Panc1 (cell line): ENCODE data around the gene ARPP21.

Experiments used
- CTCF ChIP-seq: fragments of 450-650 bp; IDR thresholded peaks from 2 replicates; pipeline ENCODE4 v1.5.1; 2017; ENCODE audit warnings: mild to moderate bottlenecking
- POLR2AphosphoS5 ChIP-seq: IDR thresholded peaks from 2 replicates; pipeline ENCODE4 v1.6.1; 2012; ENCODE audit warnings: mild to moderate bottlenecking, low read depth, low read length, moderate library complexity
- REST ChIP-seq, 2 experiments: IDR thresholded peaks; 2 replicates each; pipeline ENCODE4 v1.6.1; 2011 to 2012; ENCODE audit warnings: low read depth in 2 of 2, control low read depth in 1 of 2, low read length in 1 of 2, mild to moderate bottlenecking in 1 of 2, moderate library complexity in 1 of 2; ENCODE audit not compliant: insufficient read depth in 1 of 2
- SIN3A ChIP-seq: IDR thresholded peaks from 2 replicates; pipeline ENCODE4 v1.6.1; 2012; ENCODE audit warnings: low read depth, mild to moderate bottlenecking, low read length, moderate library complexity, borderline replicate concordance; ENCODE audit not compliant: insufficient read depth
- TCF7L2 ChIP-seq: IDR thresholded peaks from 2 replicates; pipeline ENCODE4 v1.6.1; 2011; ENCODE audit warnings: mild to moderate bottlenecking, low read depth, low read length, inconsistent platforms

GRCh38 chr3:35785234-35785888 lies 146.0 kb downstream of the ARPP21 start:
- TF ChIP-seq CTCF (no peak), POLR2AphosphoS5 (no peak), REST (IDR thresholded peaks at IDR 0.05; ENCODE audit: insufficient read depth in 1 of 2, low read depth in 2 of 2, low read length in 1 of 2) (no peak), TCF7L2 (no peak), SIN3A (no peak)
